Measurements from ENCODE around the gene PITX1.

Gene PITX1

GRCh38 chr5:135051872-135052271 is 17.8 kb upstream of the PITX1 start:
- TF ChIP-seq FOXP2 (optimal IDR thresholded peaks at IDR 0.05; ENCODE audit: borderline replicate concordance, extremely low read depth, extremely low read length, insufficient read depth) (no peak), POLR2AphosphoS5 (IDR thresholded peaks at IDR 0.05; ENCODE audit: low read depth, low read length) (no peak), TAF1 (IDR thresholded peaks at IDR 0.05; ENCODE audit: borderline replicate concordance, insufficient read depth, low read length) (no peak), SIN3A (IDR thresholded peaks at IDR 0.05; ENCODE audit: borderline replicate concordance, insufficient read depth, low read length) (no peak)
- TF ChIP-seq, protein P1, sequence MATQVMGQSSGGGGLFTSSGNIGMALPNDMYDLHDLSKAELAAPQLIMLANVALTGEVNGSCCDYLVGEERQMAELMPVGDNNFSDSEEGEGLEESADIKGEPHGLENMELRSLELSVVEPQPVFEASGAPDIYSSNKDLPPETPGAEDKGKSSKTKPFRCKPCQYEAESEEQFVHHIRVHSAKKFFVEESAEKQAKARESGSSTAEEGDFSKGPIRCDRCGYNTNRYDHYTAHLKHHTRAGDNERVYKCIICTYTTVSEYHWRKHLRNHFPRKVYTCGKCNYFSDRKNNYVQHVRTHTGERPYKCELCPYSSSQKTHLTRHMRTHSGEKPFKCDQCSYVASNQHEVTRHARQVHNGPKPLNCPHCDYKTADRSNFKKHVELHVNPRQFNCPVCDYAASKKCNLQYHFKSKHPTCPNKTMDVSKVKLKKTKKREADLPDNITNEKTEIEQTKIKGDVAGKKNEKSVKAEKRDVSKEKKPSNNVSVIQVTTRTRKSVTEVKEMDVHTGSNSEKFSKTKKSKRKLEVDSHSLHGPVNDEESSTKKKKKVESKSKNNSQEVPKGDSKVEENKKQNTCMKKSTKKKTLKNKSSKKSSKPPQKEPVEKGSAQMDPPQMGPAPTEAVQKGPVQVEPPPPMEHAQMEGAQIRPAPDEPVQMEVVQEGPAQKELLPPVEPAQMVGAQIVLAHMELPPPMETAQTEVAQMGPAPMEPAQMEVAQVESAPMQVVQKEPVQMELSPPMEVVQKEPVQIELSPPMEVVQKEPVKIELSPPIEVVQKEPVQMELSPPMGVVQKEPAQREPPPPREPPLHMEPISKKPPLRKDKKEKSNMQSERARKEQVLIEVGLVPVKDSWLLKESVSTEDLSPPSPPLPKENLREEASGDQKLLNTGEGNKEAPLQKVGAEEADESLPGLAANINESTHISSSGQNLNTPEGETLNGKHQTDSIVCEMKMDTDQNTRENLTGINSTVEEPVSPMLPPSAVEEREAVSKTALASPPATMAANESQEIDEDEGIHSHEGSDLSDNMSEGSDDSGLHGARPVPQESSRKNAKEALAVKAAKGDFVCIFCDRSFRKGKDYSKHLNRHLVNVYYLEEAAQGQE (IDR thresholded peaks at IDR 0.05; ENCODE audit: insufficient read depth in 1 of 2, low read depth in 2 of 2, low read length in 2 of 2) = no peak

DNA sequence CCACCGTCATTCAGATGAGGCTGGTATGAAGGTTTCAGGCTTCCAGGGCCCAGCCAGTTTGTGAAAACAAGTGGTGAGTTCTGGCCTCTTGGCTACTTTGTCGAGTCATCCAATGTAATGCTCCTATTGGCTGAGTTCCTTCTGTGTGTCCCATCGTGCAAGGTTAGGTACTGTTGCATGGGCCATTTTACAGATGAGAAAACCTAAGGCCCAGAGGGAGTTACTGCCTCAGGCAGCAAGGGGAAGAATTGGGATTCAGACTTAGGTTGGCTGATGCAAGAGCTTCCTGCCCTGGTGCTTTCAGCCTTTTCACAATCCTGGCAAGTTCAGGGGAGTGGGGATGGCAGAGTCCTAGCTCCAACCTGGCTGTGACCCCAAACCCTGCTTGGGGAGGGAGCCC is 17.4 kb upstream of the PITX1 start:
- TF ChIP-seq TAF1 (IDR thresholded peaks at IDR 0.05; ENCODE audit: borderline replicate concordance, insufficient read depth, low read length) = no peak
- TF ChIP-seq FOXP2 (optimal IDR thresholded peaks at IDR 0.05; ENCODE audit: borderline replicate concordance, extremely low read depth, extremely low read length, insufficient read depth) = no peak
- no peak for TF ChIP-seq POLR2AphosphoS5 (IDR thresholded peaks at IDR 0.05; ENCODE audit: low read depth, low read length)
- TF ChIP-seq SIN3A (IDR thresholded peaks at IDR 0.05; ENCODE audit: borderline replicate concordance, insufficient read depth, low read length) = no peak
- TF ChIP-seq, protein P1 (IDR thresholded peaks at IDR 0.05; ENCODE audit: insufficient read depth in 1 of 2, low read depth in 2 of 2, low read length in 2 of 2) = no peak

DNA sequence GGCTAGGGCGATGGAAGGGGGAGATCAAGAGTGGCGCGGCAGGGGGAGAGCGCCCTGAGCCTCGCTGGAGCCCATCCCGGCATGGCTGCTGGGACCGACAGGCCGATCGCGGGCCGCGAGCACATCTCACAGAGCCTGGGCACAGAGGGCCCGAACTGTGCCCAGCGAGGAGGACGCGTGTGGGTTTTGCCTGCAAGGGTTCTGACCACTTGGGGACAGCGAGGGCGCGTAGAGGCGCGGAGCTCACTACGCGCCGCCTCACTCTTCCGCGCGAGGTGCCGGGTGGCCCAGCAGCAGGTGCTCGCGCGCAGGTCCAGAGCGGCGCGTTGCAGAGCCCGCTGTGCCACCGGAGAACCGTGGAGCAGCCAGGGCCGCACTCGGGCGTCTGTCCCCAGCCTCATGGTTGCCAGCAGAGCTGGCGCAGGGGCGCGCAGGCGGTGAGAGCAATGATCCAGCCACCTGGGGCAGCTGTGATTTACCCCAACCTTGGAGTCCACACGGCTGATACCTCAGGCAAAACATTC is 16.3 kb upstream of the PITX1 start:
- TF ChIP-seq SIN3A (IDR thresholded peaks at IDR 0.05; ENCODE audit: borderline replicate concordance, insufficient read depth, low read length) (no peak), FOXP2 (optimal IDR thresholded peaks at IDR 0.05; ENCODE audit: borderline replicate concordance, extremely low read depth, extremely low read length, insufficient read depth) (no peak), TAF1 (IDR thresholded peaks at IDR 0.05; ENCODE audit: borderline replicate concordance, insufficient read depth, low read length) (no peak), POLR2AphosphoS5 (IDR thresholded peaks at IDR 0.05; ENCODE audit: low read depth, low read length) (no peak)
- TF ChIP-seq, protein P1 (IDR thresholded peaks at IDR 0.05; ENCODE audit: insufficient read depth in 1 of 2, low read depth in 2 of 2, low read length in 2 of 2) = no peak

GRCh38 chr5:135048930-135049329 is 14.9 kb upstream of the PITX1 start:
- no peak for TF ChIP-seq FOXP2 (optimal IDR thresholded peaks at IDR 0.05; ENCODE audit: borderline replicate concordance, extremely low read depth, extremely low read length, insufficient read depth)
- TF ChIP-seq, protein P1 (IDR thresholded peaks at IDR 0.05; ENCODE audit: insufficient read depth in 1 of 2, low read depth in 2 of 2, low read length in 2 of 2) = no peak
- TF ChIP-seq TAF1 (IDR thresholded peaks at IDR 0.05; ENCODE audit: borderline replicate concordance, insufficient read depth, low read length) = no peak
- TF ChIP-seq POLR2AphosphoS5 (IDR thresholded peaks at IDR 0.05; ENCODE audit: low read depth, low read length) = no peak
- no peak for TF ChIP-seq SIN3A (IDR thresholded peaks at IDR 0.05; ENCODE audit: borderline replicate concordance, insufficient read depth, low read length)

DNA sequence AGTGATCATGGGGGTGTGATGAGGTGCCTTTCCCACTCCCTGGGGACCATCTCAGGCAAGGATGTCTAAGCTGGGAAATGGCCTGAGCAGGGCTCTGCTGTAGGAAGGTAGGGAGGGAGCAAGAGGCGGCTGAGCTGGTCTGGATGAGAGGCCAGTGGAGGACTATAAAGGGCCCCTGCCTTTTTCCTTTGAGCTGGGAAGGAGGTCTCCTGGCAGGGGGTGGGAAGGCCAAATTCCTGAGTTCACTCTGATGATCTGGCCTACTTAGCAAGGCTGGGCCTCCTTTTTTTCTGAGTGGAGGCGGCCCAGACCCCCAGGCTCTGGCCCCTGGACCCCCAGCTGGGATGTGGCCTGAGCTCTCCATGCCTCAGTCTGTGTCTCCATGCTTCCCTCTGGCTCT is 14.3 kb upstream of the PITX1 start:
- TF ChIP-seq TAF1 (IDR thresholded peaks at IDR 0.05; ENCODE audit: borderline replicate concordance, insufficient read depth, low read length) = no peak
- no peak for TF ChIP-seq POLR2AphosphoS5 (IDR thresholded peaks at IDR 0.05; ENCODE audit: low read depth, low read length)
- TF ChIP-seq, protein P1 (IDR thresholded peaks at IDR 0.05; ENCODE audit: insufficient read depth in 1 of 2, low read depth in 2 of 2, low read length in 2 of 2) = no peak
- no peak for TF ChIP-seq SIN3A (IDR thresholded peaks at IDR 0.05; ENCODE audit: borderline replicate concordance, insufficient read depth, low read length)
- no peak for TF ChIP-seq FOXP2 (optimal IDR thresholded peaks at IDR 0.05; ENCODE audit: borderline replicate concordance, extremely low read depth, extremely low read length, insufficient read depth)

All from PFSK-1 (cell line).